Measurements from ENCODE around the gene SPECC1L.

Gene SPECC1L

DNA sequence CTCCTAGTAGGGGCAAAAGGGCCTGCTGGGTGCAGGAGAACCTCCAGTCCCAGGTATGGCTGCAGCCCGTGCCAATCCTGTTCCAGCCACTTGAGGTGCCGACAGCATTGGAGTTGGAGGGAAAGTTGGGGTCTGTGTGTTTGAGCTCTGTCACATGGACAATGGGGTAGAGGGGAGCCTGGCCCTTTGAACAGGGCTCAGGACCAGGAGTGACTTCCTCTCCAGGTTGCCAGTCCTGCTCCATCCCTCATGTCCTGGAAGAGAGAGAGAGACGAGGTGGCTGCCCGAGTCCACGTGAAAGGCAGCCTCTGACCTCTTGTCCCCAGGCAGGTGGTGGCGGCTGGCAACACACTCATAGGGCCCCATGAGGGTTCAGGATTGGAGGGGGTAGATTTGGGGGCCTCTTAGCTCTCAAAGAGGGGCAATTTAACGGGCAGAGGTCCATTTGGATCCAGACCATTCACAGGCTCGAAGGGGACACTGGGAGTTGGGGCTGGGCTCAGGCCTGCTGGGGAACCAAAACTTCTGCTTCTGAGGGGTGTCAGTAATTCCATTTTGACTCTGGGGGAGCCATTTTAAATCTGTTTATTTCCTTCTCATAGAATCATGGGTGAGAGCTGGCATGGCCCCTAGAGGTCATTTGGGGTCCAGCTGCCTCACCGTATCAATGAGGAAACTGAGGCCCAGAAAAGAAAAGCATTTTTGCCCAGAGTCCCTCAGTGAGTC lies 160.8 kb downstream of the SPECC1L start:
- no peak for DNase-seq

DNA sequence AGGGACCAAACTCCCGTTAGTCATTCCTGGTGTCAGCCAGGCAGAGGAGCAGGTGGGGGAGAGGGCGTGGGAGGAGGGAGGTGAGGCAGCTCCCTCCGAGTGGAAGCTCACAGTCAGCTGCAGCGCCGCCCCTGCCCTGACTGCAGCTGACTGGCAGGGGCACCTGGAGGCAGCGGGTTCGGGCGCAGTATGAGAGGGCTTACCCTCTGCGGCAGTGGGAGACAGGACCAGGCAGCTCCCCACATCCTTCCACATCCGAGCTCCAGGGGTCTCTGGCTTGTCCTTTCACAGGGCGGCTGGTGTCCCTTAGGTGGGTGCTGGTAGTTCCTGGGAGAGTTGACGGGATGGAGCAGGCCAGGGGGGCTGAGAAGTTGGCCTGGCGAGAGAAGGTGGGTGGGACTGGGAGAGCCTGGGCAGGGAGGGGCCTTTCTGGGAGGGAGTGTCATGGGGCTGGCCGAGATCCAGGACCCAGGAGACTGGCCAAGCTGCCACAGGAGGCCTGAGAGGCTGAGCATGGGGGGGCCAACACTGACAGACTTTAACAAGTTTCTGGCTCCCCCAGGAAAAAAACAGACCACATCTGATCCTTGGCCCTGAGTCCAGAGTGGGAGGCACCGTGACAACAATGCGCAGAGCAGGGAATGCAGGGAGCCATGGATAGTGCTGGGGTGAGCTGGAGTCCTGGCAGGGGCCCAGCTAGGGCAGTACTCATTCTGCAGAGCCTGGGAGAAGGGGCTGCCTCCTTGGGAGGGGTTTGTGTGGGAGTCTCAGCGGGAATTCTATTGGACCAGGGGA lies 161.6 kb downstream of the SPECC1L start:
- DNase-seq, result no peak

DNA sequence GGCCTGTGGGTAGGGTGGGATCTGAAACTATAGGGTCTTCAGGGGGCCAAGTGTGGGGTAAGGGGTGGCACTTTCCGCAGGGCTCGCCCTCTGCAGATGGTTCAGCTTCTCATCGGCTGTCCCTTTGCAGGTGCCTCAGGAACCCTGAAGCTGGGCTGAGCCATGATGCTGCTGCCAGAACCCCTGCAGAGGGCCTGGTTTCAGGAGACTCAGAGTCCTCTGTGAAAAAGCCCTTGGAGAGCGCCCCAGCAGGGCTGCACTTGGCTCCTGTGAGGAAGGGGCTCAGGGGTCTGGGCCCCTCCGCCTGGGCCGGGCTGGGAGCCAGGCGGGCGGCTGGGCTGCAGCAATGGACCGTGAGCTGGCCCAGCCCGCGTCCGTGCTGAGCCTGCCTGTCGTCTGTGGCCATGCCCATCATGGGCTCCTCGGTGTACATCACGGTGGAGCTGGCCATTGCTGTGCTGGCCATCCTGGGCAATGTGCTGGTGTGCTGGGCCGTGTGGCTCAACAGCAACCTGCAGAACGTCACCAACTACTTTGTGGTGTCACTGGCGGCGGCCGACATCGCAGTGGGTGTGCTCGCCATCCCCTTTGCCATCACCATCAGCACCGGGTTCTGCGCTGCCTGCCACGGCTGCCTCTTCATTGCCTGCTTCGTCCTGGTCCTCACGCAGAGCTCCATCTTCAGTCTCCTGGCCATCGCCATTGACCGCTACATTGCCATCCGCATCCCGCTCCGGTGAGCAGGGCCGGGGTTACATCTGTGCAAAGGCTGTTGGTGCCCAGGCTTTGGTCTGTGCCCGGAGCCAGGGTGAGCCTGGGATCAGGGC lies 162.6 kb downstream of the SPECC1L start:
- no peak for DNase-seq

DNA sequence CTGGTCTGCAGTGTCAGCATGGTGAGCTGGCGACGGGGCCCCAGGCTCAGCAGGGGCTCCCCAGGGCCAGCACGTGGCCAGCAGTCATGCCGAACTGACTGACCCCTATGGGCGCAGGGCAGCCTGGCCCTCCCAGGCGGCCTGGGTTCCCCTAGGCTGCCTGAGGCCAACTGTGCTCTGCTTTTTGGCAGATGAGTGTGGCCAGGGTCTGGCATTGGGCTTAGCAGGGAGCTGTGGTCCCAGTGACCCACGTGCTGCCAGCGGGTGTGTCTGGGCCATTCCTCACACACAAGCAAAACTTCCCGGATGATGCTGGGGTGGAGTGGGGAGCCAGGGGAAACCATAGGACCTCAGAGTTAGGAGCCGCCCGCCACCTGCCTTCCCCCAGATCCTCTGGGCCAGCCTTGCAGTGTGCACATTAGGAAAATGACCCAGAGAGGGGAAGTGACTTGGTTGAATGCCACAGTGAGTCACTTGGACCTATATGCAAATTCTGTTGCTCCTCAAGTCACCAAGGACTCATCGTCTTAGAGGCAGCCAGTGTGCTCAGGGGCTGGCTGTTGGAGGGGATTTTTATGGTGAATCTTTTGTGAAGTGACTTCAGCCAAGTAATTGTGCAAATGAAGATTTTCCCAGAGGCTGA lies 163.3 kb downstream of the SPECC1L start:
- DNase-seq, result no peak

DNA sequence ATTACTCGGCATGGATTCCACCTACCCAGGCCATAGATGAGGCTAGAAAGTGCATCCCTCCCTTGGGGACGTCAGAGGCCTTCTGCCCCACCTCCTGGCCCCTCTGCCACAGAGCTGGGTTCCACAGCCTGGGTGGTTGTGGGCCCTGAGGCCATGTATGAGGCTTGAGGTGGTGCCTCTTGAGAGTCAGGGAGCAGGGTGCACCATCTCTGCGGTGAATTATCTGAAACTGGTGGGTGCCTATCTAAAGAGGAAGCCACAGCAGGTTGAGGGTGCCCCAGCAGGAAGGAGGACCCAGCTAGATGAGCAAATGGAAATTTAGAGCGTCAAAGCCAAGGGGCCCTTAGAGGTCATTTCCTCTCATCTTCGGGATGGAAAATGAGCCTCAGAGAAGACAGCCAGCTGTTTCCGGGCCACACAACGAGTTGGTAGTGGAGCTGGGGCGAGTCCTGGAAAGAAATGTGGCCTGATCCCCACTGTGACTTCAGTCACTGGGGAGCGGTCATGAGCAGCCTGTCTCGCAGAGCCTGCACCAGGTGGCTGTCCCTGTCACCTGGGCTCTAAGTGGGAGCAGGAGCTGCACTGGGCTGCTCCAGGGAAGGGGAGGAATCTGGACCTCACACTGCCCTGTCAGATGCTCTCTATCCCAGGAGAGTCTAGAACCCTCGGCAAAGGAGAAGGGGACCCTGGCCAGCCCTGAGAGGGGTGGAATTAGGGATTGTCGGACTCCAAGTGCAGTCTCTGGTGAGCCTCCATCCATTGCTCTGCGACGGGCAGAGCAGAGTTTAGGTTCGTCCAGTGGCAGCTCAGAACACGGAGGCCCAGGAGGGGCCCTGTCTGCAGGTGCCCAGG lies 164.1 kb downstream of the SPECC1L start:
- DNase-seq, result no peak

DNA sequence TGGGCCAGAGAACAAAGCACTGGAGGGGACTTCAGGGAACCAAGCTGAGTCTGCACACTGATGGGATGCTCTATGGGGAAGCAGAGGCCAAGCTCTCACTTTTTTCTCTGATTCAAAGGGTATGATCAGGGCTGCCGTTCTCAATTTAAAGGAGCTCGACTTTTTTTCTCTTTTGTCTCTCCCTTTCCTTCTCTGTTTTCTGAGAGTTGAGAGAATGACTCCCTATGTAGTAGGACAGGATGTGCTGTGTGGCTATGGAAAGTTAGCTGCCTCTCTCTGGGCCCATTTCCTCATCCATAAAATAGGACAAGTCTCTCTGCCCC lies 164.7 kb downstream of the SPECC1L start:
- DNase-seq, result no peak

DNA sequence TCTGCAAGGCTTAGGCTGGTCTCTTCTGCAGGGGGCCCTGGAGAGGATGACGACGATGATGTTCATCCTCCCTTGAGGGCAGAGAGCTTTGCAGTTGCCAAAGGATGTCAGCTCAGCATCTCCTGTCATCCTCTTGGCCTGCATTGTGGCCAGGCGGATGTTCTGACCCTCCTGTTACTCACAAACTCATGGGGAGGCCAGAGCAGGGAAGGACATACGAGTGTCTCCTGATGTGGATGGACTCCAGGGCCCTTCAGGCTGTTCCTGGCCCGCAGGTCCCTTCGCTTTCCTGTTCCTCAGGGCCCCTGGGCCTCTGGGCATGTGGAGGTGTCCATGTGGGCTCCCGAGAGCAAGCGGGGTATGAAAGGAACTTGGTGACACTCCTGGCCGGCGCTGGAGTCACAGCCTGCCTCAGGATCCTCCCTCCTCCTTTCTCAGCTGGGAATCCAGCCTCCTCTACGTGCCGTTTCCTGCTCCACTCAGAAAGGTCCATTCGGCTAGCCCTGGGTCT lies 165.3 kb downstream of the SPECC1L start:
- no peak for DNase-seq

DNA sequence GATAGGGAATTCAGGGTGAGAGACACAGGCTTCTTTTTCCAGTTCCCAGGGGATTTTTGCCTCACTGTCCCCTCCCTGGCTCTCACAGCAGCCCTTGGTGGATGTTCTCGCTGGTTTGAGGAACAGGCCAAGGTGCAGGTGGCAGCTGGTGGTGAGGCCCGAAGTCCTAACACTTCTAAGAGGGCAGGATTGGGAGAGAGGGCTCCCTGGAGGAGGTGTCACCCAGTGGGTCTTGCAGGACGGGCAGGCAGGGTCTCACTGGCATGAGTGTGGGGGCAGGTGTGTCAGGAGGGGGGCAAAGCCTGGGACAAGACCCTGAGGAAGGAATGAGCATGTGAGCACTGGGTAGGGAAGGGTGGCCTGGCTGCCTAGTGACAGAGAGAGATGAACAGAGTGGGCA lies 165.9 kb downstream of the SPECC1L start:
- no peak for DNase-seq

DNA sequence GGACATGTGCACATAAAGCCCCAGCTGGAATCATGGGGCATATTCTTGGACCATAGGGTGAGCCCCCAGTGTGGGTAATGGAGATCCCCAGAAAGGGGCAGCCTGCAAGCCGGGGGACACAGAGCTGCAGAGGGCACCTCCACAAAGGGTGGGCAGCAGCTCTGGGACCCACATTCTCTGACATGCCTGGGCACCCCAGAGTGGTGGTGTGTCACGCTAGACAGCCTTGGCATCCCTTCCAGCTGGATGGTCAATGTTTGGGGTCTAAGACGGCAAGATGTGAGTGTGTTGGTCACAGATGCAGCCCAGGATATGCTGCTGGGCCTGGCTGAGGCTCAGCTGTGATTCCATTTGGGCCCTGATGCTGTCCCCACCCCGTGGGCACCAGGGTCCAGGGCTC lies 166.5 kb downstream of the SPECC1L start:
- DNase-seq, result no peak

DNA sequence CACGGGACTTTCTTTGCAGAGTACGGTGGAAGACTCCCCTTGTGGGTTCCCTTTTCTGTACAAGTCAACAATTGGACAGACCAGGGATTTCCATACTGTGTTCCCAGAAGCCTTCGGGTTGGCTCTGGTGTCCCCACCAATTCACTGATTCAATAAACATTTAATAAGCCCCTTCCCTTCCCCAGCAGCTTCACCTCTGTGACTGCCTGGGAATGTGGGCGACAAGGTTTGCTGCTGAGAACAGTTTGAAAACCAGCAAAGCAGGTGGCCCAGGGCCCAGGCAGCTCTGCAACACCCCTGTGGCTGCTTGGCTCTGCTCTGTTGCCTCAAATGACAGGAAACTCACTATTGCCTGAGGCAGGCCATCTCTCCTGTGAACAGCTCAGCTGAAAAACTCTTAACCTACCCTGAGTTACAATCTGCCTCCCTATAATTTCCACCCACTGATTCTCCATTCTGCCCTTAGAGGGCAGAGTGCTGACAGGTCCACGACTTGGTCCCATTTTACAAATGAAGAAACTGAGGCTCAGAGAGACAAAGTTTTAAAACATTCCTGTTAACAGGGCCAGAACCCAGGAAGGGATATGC lies 167.2 kb downstream of the SPECC1L start:
- no peak for DNase-seq

DNA sequence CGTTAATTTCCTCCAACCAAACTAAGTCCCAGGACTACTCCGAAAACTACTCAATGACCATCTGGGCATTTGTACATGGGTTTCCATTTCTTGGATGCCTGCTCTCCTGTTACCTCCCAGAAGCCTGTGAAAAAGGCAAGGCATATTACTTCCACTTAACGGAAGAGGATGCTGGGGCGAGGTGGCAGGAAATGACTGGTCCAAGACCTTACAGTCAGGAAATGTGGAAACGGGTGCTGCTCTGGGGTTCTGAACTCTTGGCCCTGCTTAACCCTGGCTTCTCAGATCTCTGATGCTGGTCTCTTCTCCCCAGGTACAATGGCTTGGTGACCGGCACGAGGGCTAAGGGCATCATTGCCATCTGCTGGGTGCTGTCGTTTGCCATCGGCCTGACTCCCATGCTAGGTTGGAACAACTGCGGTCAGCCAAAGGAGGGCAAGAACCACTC lies 169.7 kb downstream of the SPECC1L start:
- DNase-seq, result no peak

DNA sequence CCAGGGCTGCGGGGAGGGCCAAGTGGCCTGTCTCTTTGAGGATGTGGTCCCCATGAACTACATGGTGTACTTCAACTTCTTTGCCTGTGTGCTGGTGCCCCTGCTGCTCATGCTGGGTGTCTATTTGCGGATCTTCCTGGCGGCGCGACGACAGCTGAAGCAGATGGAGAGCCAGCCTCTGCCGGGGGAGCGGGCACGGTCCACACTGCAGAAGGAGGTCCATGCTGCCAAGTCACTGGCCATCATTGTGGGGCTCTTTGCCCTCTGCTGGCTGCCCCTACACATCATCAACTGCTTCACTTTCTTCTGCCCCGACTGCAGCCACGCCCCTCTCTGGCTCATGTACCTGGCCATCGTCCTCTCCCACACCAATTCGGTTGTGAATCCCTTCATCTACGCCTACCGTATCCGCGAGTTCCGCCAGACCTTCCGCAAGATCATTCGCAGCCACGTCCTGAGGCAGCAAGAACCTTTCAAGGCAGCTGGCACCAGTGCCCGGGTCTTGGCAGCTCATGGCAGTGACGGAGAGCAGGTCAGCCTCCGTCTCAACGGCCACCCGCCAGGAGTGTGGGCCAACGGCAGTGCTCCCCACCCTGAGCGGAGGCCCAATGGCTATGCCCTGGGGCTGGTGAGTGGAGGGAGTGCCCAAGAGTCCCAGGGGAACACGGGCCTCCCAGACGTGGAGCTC lies 170.2 kb downstream of the SPECC1L start:
- DNase-seq, result no peak

DNA sequence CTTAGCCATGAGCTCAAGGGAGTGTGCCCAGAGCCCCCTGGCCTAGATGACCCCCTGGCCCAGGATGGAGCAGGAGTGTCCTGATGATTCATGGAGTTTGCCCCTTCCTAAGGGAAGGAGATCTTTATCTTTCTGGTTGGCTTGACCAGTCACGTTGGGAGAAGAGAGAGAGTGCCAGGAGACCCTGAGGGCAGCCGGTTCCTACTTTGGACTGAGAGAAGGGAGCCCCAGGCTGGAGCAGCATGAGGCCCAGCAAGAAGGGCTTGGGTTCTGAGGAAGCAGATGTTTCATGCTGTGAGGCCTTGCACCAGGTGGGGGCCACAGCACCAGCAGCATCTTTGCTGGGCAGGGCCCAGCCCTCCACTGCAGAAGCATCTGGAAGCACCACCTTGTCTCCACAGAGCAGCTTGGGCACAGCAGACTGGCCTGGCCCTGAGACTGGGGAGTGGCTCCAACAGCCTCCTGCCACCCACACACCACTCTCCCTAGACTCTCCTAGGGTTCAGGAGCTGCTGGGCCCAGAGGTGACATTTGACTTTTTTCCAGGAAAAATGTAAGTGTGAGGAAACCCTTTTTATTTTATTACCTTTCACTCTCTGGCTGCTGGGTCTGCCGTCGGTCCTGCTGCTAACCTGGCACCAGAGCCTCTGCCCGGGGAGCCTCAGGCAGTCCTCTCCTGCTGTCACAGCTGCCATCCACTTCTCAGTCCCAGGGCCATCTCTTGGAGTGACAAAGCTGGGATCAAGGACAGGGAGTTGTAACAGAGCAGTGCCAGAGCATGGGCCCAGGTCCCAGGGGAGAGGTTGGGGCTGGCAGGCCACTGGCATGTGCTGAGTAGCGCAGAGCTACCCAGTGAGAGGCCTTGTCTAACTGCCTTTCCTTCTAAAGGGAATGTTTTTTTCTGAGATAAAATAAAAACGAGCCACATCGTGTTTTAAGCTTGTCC lies 171.0 kb downstream of the SPECC1L start:
- no peak for DNase-seq

DNA sequence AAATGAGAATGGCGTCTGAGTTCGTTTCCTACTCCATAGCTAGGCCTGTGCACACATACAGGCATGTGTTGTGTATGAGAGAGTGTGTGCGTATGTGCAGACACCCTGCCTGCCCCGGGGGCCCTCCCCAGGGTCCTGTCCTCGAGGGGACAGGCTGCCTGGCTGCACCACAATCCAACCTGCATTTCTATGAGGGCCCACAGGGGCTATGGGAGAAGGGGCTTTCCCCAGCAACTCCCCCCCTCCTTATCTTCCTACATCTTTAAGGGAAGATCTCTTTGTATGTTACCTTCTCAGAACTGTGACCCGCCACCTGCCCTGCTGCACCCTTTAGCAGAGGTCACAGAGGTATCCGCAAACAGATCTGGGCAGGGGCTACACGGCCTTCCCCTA lies 171.7 kb downstream of the SPECC1L start:
- DNase-seq, result no peak

DNA sequence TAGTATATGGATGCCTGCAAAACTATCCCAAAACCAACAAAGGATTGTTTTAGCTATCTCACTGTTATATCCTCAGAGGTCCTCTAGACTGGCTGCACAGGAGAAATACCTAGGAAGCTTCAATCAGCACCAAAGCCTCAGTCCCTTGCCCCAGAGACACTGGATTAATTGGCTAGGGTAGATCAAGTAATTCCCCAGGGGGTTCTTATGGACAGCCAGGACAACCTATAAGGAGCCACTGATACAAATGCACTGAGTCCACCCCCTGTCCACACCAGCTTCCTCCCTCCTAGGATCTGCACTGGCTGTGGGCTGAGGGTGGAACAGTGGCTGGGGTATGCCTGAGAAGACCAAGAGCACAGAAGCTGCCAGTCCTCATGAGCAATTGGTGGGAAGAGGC lies 173.0 kb downstream of the SPECC1L start:
- DNase-seq, result no peak

DNA sequence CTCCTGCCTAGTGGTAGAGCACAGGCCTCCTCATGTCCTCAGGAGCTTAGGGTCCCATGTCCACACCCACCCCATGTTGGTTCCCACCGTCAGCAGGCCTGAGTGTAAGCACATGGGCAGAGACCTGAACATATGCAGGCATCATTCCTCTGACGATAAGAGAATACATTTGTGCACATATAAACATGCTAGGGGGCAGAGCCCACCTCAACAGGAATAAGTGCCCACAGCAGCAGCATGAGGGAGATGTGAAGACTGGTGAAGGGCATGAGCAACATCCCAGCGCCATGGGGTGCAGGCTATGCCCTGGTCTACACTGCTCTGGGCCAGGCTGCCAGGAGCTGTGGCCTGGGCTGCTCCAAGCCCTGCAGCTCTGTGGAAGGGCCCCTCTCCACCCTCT lies 173.6 kb downstream of the SPECC1L start:
- no peak for DNase-seq

DNA sequence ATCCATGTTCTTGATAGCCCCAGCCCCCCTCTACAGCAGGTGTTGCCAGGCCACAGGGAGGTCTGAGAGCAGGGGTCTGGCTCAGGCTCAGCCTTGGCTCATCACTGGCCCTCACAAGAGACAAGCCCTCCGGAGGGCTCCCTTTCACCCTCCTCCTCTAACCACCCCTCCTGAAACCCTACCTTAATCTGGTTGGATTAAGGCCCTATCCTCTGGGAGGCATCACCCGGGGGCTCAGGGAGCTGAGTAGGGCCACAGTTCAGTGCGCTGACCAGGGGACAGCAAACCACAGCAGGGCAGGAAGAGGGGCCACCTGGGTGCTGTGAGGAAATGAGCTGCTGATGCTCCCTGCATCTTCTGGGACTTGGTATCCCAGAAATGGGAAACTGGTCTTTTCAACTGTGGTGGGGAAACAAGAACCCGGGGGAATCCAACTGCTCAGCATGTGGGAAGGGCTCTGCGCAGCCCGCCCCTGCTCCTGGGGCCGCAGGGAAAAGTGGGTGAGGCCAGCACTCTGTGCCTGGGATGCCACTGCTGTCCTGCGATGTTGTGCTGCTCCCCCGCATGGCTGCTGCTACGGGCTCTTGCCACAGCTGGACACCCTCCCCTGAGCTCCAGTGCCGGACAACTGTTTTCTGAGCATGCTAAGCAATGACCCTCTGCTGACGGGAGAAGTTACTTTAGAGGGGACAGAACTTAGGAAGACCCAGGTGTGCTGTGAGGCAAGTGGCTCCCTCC lies 174.3 kb downstream of the SPECC1L start:
- no peak for DNase-seq

DNA sequence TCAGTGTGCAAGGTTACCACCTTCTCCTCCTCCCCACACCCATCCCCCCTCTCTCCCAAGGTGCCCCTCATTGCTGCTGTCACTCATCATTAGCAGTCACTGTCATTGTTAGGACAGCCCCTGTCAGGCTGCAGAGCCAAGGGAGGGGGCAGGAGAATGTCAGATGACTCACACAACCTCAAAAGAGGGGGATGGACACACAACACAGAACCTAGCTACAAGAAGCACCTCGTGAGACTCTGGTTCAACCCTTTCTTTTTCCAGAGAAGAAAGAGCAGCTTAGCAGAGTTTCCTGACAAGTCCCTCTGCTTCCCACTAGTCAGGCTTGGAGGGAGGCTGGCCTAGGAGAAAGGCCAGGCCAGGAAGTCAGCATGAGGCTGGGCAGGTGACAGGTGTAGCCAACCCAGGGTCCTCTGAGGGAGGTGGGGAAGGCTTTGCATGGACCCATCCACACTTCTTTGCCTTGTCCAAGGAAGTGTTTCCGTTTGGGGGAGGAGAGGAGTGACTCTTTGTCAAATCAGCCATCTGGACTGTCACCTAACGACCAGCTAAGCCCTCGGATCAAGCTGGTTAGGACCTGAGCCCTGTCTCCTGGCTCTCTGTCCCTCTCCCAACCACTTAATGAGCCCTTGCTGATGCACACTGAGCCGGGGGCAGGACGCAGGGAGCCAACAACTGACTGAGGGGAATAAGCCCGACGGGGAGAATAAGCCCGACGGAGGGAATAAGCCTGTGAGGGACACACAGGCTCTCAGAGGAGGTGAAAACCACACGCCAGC lies 175.0 kb downstream of the SPECC1L start:
- no peak for DNase-seq

All from NCI-H187 treated with DMSO at 0.1 percent for 48 hours (cell line).